IPS-20b (cell line): ENCODE data around the gene NAV2.

ENCODE experiments used
- H3K27ac ChIP-seq: one replicate; pipeline ENCODE4 v1.5.1; 2013; ENCODE audit warnings: low read length
- H3K27me3 ChIP-seq: 2 replicates; pipeline ENCODE4 v1.6.1; 2013; ENCODE audit warnings: mild to moderate bottlenecking, low read length, inconsistent platforms; ENCODE audit not compliant: insufficient read depth
- H3K36me3 ChIP-seq: 2 replicates; pipeline ENCODE4 v1.6.1; 2013; ENCODE audit warnings: low read depth, mild to moderate bottlenecking, inconsistent platforms, low read length, moderate library complexity; ENCODE audit not compliant: insufficient read depth
- H3K4me1 ChIP-seq: 2 replicates; pipeline ENCODE4 v1.6.1; 2013; ENCODE audit warnings: mild to moderate bottlenecking, control low read depth, inconsistent platforms, low read length, moderate library complexity; ENCODE audit not compliant: insufficient read depth
- H3K4me3 ChIP-seq: 2 replicates; pipeline ENCODE4 v1.5.1; 2013; ENCODE audit warnings: mild to moderate bottlenecking, low read length, inconsistent platforms
- H3K9ac ChIP-seq: 2 replicates; pipeline ENCODE4 v1.6.1; 2013; ENCODE audit warnings: low read depth, mild to moderate bottlenecking, inconsistent platforms, low read length, moderate library complexity
- H3K9me3 ChIP-seq: 2 replicates; pipeline ENCODE4 v1.6.1; 2013; ENCODE audit warnings: mild to moderate bottlenecking, low read depth, low read length, inconsistent platforms; ENCODE audit not compliant: insufficient read depth

Gene NAV2

DNA sequence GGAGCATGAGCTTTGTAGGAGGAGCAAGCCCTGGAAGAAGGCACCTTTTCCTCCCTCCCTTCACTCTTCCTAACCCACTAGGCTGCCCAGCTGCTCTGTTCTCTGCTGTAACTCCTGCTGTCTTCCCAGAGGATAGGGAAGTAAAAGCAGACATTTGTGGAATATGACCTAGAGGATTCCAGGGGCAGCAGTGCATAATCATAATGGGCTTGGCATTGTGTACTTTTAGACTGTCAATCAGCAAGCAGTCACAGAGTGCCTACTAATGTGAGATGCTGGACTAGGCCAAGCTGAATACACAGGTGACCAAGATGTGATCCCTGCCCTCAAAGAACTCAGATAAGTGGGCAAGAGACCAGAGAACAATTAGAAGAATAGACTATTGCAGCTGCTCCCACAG lies 133.0 kb downstream of the NAV2 start:
- no peak overlapping the region for H3K9ac ChIP-seq
- no peaks in the 10 kb centered on the region for H3K27me3 ChIP-seq
- H3K27ac ChIP-seq = no peak overlapping the region
- H3K4me3 ChIP-seq = no peak overlapping the region
- peaks cover 9% of the 10 kb centered on the region; the same call in 1 of the 2 replicates for H3K4me1 ChIP-seq
- H3K9me3 ChIP-seq = no peaks in the 10 kb centered on the region
- H3K36me3 ChIP-seq = peaks cover 36% of the 10 kb centered on the region

DNA sequence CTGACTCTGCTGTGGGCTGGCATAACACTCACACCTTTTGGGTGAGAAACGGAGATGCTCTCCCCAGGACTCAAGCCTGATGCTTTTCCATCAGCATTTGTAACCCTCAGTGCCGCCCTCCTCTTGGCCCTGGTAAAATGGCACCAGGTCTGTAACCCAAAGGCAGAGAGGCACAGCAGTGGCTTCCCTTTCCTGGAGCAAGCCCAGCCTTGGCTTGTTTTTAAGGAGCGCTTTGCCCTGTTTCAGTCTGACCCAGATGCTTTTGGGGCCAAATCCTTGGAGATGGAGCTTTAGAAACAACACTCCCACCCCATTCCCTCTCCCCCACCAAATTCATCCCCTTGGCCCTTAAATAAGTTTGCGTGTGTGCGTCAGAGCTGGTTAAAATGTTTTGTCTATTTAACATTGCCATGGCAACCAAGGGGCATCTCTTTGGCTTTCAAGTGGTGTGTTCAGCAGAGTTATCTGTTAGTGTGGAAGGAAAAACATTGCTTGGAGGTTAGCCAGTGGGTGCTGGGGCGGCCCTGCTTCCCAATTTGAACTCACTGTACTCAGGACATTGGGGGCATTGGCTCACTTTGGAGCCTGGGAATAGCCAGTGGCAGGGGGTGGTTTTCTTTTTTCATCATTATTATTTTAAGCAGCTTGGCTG lies 134.1 kb downstream of the NAV2 start:
- peaks cover 9% of the 10 kb centered on the region; the same call in 1 of the 2 replicates for H3K4me1 ChIP-seq
- H3K4me3 ChIP-seq = no peak overlapping the region
- H3K36me3 ChIP-seq = peaks cover 32% of the 10 kb centered on the region
- H3K9me3 ChIP-seq = 0 out of 2 replicates have a peak, but pooled peaks cover 3% of the 10 kb centered on the region
- H3K27ac ChIP-seq = no peak overlapping the region
- no peaks in the 10 kb centered on the region for H3K27me3 ChIP-seq
- no peak overlapping the region for H3K9ac ChIP-seq

DNA sequence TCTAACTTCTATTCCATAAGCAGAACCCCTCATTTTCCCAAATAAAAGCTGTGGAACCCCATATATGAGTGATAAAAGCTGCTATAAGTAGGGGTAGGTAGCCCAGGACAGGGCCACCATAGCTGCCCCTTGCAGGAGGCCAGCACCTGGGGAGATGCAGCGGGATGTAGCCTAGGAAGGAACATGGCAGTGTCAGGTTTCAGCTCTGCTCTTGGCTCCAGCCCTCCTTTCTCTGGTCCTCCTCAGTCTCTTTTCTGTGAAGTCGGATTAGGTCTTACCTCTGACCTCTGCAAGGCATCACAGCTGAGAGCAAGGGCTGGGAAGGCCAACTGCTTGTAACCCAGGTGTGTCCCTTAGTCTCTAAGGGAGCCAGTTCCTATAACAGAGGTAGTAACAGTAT lies 135.6 kb downstream of the NAV2 start:
- Histone ChIP-seq H3K4me3 (no peak overlapping the region), H3K4me1 (peaks cover 9% of the 10 kb centered on the region; the same call in 1 of the 2 replicates), H3K36me3 (peaks cover 20% of the 10 kb centered on the region), H3K9me3 (0 out of 2 replicates have a peak, but pooled peaks cover 3% of the 10 kb centered on the region), H3K9ac (no peak overlapping the region), H3K27me3 (no peaks in the 10 kb centered on the region), H3K27ac (no peak overlapping the region)

DNA sequence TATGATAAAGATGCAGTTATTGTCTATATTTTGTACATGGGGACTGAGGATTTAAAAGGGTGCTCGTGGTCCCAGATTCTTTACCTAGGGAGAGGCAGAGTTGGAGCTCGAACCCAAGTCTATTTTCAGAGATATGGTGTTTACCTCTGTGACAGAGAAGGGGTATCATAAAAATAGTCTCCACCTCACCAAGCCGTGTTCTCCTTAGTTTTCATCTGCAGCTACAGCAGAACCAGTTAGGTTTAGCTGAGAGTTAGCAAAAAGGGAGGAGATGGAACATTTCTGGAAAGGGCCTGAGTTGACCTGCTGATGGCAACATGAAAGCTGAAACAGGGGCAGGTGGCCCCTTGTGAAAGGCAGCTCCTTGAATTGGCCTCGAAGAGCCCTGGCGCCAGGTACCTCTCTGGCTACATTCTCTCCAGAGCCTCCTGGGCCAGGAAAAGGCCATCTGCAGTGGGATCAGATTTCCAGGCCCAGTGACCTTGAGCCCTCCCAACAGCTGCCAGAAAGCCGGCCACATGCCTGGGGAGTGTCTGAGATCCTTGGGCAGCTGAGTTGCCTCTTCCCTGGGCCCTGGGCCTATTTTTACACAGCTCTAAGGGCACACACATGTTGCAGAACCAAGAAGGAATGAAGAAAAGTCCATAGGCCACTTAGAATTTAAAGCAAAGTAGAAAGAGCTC lies 136.6 kb downstream of the NAV2 start:
- no peak overlapping the region for H3K9ac ChIP-seq
- peaks cover 9% of the 10 kb centered on the region; the same call in 1 of the 2 replicates for H3K4me1 ChIP-seq
- H3K9me3 ChIP-seq = 0 out of 2 replicates have a peak, but pooled peaks cover 3% of the 10 kb centered on the region
- H3K27ac ChIP-seq = no peak overlapping the region
- no peak overlapping the region for H3K4me3 ChIP-seq
- no peaks in the 10 kb centered on the region for H3K27me3 ChIP-seq
- peaks cover 12% of the 10 kb centered on the region; the same call in 1 of the 2 replicates for H3K36me3 ChIP-seq

DNA sequence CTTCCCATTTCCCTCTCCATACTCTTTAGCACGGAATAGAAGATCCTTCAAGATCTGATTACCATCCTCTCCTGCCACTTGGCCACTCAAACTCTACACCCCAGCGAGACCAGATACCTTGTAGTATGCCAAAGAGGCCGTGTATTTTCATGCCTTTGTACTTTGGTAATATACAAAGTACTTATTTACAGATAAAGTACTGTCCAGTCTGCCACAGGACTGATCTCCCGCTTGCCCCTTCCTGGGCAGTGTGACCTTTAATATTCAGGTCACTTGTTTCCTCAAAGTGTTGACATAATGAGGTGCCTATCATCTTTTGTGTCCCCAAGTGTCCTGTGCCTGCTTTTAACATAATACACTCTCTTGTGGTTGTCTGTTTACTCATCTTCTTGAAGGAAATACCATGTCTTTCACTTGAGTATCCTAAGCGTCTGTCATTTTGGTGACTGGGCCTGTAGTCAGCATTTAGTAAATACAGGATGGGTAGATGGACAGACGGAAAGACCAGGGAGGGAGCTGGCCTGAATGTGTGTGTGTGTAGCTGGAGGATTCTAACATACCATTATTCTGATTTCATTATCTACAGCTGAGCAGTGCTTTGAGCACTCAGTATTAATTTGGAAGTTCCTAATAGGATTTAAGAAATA lies 137.4 kb downstream of the NAV2 start:
- Histone ChIP-seq H3K4me3 (no peak overlapping the region), H3K4me1 (peaks cover 9% of the 10 kb centered on the region; the same call in 1 of the 2 replicates), H3K36me3 (peaks cover 7% of the 10 kb centered on the region; the same call in 1 of the 2 replicates), H3K9ac (no peak overlapping the region), H3K9me3 (0 out of 2 replicates have a peak, but pooled peaks cover 3% of the 10 kb centered on the region), H3K27me3 (no peaks in the 10 kb centered on the region), H3K27ac (no peak overlapping the region)

DNA sequence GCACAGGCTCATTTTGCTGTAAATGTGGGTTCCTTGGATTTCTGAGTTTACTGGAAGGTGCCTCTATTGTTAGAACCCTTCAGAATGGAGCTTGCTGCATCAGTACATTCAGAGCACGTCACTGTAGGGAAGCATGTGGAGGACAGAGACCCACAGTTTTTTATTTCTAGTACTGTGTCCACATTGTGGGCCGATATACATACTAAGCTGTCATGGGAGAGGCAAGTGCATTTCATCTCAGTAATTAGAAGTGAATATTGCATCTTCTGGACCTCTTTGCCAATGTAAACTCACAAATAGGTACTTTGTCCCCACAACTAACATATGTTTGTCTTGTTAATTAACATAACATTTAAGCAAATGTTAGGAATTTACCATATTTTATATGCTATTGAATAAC lies 139.7 kb downstream of the NAV2 start:
- Histone ChIP-seq H3K9ac (no peak overlapping the region), H3K36me3 (no peaks in the 10 kb centered on the region; the same call in 1 of the 2 replicates), H3K9me3 (0 out of 2 replicates have a peak, but pooled peaks cover 3% of the 10 kb centered on the region), H3K4me1 (peaks cover 5% of the 10 kb centered on the region; the same call in 1 of the 2 replicates), H3K27me3 (no peaks in the 10 kb centered on the region), H3K4me3 (no peak overlapping the region), H3K27ac (no peak overlapping the region)

DNA sequence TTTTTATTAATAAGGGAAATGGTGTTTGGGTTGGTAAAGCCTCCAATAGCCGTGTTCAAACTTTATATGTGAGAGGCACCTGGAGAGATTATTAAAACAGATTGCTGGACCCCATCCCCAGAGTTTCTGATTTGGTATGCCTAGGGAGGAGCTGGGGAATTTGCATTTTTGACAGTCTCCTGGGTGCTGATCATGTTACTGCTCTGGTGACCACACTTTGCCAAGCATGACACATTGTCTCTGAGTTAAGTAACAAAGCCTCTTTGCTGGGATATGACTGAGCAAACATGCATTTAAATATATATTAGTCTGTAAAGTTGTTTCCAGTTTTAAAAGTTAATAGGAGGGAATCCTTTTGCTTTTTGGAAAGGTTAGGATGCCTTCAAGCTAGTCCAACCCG lies 140.4 kb downstream of the NAV2 start:
- no peaks in the 10 kb centered on the region for H3K27me3 ChIP-seq
- H3K36me3 ChIP-seq = no peaks in the 10 kb centered on the region; the same call in 1 of the 2 replicates
- H3K4me3 ChIP-seq = no peak overlapping the region
- H3K4me1 ChIP-seq = peaks cover 2% of the 10 kb centered on the region; the same call in 1 of the 2 replicates
- H3K9me3 ChIP-seq = 0 out of 2 replicates have a peak, but pooled peaks cover 3% of the 10 kb centered on the region
- H3K9ac ChIP-seq = no peak overlapping the region
- no peak overlapping the region for H3K27ac ChIP-seq

DNA sequence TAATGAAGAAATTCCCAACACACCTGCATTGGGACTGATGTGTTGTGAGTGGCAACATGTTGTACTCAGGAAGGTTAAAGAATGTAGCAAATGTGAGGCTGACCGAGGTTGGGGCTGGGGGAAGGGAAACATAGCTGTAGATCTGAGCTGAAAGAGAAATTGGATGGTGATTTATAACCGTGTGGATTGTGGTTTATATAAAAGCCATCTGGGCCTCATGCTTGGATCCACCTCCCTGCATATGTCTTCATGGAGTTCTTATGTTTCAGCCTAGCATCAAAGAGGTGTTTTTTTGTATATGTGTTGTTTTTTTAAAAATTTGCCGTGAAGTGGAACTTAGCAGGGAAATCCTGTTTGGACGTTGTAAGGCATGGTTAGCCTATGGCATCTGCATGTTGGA lies 141.3 kb downstream of the NAV2 start:
- Histone ChIP-seq H3K27me3 (no peaks in the 10 kb centered on the region), H3K4me3 (no peak overlapping the region), H3K27ac (no peak overlapping the region), H3K4me1 (no peaks in the 10 kb centered on the region), H3K9me3 (0 out of 2 replicates have a peak, but pooled peaks cover 3% of the 10 kb centered on the region), H3K9ac (no peak overlapping the region), H3K36me3 (no peaks in the 10 kb centered on the region; the same call in 1 of the 2 replicates)

DNA sequence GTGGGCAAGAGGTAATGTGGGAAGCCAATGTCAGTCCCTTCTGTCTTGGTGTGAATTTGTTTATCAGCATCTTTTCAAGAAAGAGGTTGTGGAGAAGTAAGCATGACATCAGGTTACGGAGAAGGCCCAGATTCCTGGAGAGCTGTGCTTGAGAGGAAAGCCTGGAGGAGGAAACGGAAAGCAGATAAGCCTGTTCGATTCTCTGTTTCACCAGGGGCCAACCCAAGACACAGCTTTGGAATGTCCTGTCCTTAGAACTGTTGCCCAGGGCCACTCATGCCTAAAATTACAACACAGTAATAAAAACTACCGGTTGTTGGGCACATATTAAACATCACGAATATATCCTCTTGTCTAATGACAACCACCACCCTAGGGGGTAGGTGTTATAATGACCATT lies 148.5 kb downstream of the NAV2 start:
- Histone ChIP-seq H3K36me3 (no peaks in the 10 kb centered on the region; the same call in 1 of the 2 replicates), H3K9me3 (no peaks in the 10 kb centered on the region), H3K4me1 (peaks cover 16% of the 10 kb centered on the region), H3K27ac (no peak overlapping the region), H3K9ac (no peak overlapping the region), H3K4me3 (no peak overlapping the region), H3K27me3 (no peaks in the 10 kb centered on the region)

DNA sequence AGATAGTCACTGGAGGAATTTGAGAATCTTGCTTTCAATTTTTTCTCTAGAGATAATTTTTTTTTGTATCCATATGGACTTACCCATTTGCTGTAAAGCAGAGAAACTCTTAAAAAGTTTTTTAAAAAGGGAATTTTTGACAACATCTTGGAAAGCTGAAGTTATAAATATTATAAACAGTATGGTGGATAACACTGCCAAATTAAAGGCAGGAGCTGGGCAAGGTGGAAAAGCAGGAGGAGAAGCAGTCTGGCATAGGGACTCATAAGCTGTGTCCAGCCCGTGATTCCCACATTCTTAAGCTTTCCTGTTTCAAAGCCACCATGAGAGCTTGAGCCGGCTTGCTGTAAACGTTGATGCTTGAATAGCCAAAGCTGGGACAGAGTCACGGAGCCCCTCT lies 149.5 kb downstream of the NAV2 start:
- Histone ChIP-seq H3K27ac (no peak overlapping the region), H3K9me3 (no peaks in the 10 kb centered on the region)

More for the DNA sequence above, 149.5 kb downstream of the NAV2 start:
- Histone ChIP-seq H3K27me3 (no peaks in the 10 kb centered on the region), H3K36me3 (no peaks in the 10 kb centered on the region; the same call in 1 of the 2 replicates), H3K4me3 (no peak overlapping the region), H3K9ac (no peak overlapping the region), H3K4me1 (peaks cover 17% of the 10 kb centered on the region)
